MM.1S (cell line): Measurements from ENCODE around the gene NINJ2.

Experiments
- DNase-seq: peaks from one replicate; pipeline ENCODE4 v3.0.0-alpha.2; 2015
- H2AFZ ChIP-seq: fragments of 300-600 bp; sonication (generic); 2 replicates; pipeline ENCODE4 v1.6.0; 2016; ENCODE audit warnings: antibody characterized with exemption, low read length
- H3F3A ChIP-seq: fragments of 300-600 bp; sonication (generic); 2 replicates; pipeline ENCODE4 v1.6.1; 2016; ENCODE audit warnings: mild to moderate bottlenecking, antibody characterized with exemption, low read length, moderate library complexity, mixed read lengths; ENCODE audit not compliant: insufficient read depth
- H3K27ac ChIP-seq: fragments of 300-600 bp; sonication (generic); 2 replicates; pipeline ENCODE4 v1.5.1; 2016; ENCODE audit warnings: mild to moderate bottlenecking, low read length
- H3K27me3 ChIP-seq: fragments of 300-600 bp; sonication (generic); replicated peaks from 2 replicates; pipeline ENCODE4 v1.6.0; 2016; ENCODE audit warnings: low read length; ENCODE audit not compliant: insufficient read depth
- H3K36me3 ChIP-seq: fragments of 300-600 bp; sonication (generic); replicated peaks from 2 replicates; pipeline ENCODE4 v1.6.1; 2016; ENCODE audit warnings: mild to moderate bottlenecking, low read length, mixed read lengths; ENCODE audit not compliant: insufficient read depth
- H3K4me1 ChIP-seq: fragments of 300-600 bp; sonication (generic); 2 replicates; pipeline ENCODE4 v1.6.1; 2016; ENCODE audit warnings: low read length, mixed read lengths
- H3K4me2 ChIP-seq: fragments of 300-600 bp; sonication (generic); 2 replicates; pipeline ENCODE4 v1.6.0; 2016; ENCODE audit warnings: low read depth, low read length
- H3K4me3 ChIP-seq: fragments of 300-600 bp; sonication (generic); 2 replicates; pipeline ENCODE4 v1.5.1; 2016; ENCODE audit warnings: low read length, mixed read lengths
- H3K79me2 ChIP-seq: fragments of 300-600 bp; sonication (generic); 2 replicates; pipeline ENCODE4 v1.6.1; 2016; ENCODE audit warnings: mixed run types, low read length, mixed read lengths
- H3K9ac ChIP-seq: fragments of 300-600 bp; sonication (generic); 2 replicates; pipeline ENCODE4 v1.6.1; 2016; ENCODE audit warnings: low read length, mixed read lengths
- H3K9me2 ChIP-seq: fragments of 300-600 bp; sonication (generic); replicated peaks from 2 replicates; pipeline ENCODE4 v1.6.1; 2016; ENCODE audit warnings: mild to moderate bottlenecking, low read length, mixed read lengths; ENCODE audit not compliant: insufficient read depth
- H3K9me3 ChIP-seq: fragments of 300-600 bp; sonication (generic); replicated peaks from 2 replicates; pipeline ENCODE4 v1.6.1; 2016; ENCODE audit warnings: mild to moderate bottlenecking, low read length, mixed read lengths; ENCODE audit not compliant: insufficient read depth
- H4K20me1 ChIP-seq: fragments of 300-600 bp; sonication (generic); 2 replicates; pipeline ENCODE4 v1.6.1; 2016; ENCODE audit warnings: mild to moderate bottlenecking, low read length, moderate library complexity, mixed read lengths; ENCODE audit not compliant: insufficient read depth
- CTCF ChIP-seq: fragments of 300-600 bp; sonication (generic); IDR thresholded peaks from 2 replicates; pipeline ENCODE4 v1.5.1; 2016; ENCODE audit warnings: antibody characterized with exemption, low read length, mixed read lengths
- EZH2 ChIP-seq: fragments of 300-600 bp; sonication (generic); optimal IDR thresholded peaks from 2 replicates; pipeline ENCODE3; 2017; ENCODE audit warnings: low read depth, mild to moderate bottlenecking, antibody characterized with exemption, low read length, mixed read lengths
- EZH2phosphoT487 ChIP-seq: fragments of 300-600 bp; sonication (generic); IDR thresholded peaks from 2 replicates; pipeline ENCODE4 v1.6.1; 2018; ENCODE audit warnings: antibody characterized with exemption, low read length

Gene NINJ2

GRCh38 chr12:569091-569676 lies 94.1 kb downstream of the NINJ2 start:
- no peaks in the 10 kb centered on the region for H3F3A ChIP-seq
- H3K27ac ChIP-seq, result no peak overlapping the region
- H3K79me2 ChIP-seq, result no peaks in the 10 kb centered on the region
- H2AFZ ChIP-seq, result peak overlapping the region; percentile 82; the same call in 1 of the 2 replicates
- H4K20me1 ChIP-seq, result no peaks in the 10 kb centered on the region
- no peaks in the 10 kb centered on the region for H3K9me3 ChIP-seq
- no peaks in the 10 kb centered on the region for H3K9me2 ChIP-seq
- no peak overlapping the region for H3K9ac ChIP-seq
- peak overlapping the region; percentile 67 for H3K4me3 ChIP-seq
- no peaks in the 10 kb centered on the region for H3K4me1 ChIP-seq
- no peaks in the 10 kb centered on the region for H3K36me3 ChIP-seq
- TF ChIP-seq EZH2phosphoT487 (no peak), EZH2 (no peak), CTCF (no peak)
- no peak for DNase-seq
- peak overlapping the region; percentile 94 for H3K4me2 ChIP-seq
- no peaks in the 10 kb centered on the region for H3K27me3 ChIP-seq

- no peak overlapping the region for H2AFZ ChIP-seq
- H3K4me2 ChIP-seq, result no peak overlapping the region
Measured at GRCh38 chr12:568486-568885, 94.8 kb downstream of the NINJ2 start.

DNA sequence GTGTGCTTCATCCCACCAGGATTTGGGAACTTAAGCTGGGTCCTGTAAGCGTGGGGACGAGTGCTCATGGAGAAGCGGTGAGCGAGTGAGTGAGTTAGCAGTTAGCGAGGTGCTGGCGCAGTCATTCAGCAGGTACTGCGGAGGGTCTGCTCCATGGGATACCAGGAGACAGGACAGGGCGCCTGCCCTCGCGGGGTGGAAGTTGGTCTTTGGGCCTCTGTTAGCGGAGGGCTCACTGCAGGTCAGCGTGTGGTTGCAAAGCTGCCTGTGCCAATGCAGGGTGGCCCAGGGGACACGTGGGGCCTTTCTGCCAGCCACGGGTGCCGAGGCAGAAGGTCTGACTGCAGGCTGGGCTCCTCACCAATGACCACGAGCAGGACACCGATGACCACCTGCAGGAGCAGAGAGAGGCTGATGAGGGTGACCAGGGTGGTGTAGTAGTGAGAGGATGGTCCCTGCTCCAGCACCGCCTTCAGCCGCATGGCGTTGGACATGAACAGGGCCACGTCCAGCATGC lies 97.6 kb downstream of the NINJ2 start:
- no peak overlapping the region for H3K4me2 ChIP-seq
- no peak overlapping the region for H3K27ac ChIP-seq
- no peak overlapping the region for H3K9ac ChIP-seq
- TF ChIP-seq EZH2 (no peak), EZH2phosphoT487 (no peak), CTCF (no peak)
- H2AFZ ChIP-seq, result no peak overlapping the region
- no peak overlapping the region for H3K4me3 ChIP-seq
- H3K9me3 ChIP-seq, result no peaks in the 10 kb centered on the region
- H3K36me3 ChIP-seq, result no peaks in the 10 kb centered on the region
- H3K27me3 ChIP-seq, result no peaks in the 10 kb centered on the region
- no peaks in the 10 kb centered on the region for H3K79me2 ChIP-seq
- H3F3A ChIP-seq, result no peaks in the 10 kb centered on the region
- H3K9me2 ChIP-seq, result no peaks in the 10 kb centered on the region
- no peak for DNase-seq
- no peaks in the 10 kb centered on the region for H3K4me1 ChIP-seq
- H4K20me1 ChIP-seq, result no peaks in the 10 kb centered on the region

More at GRCh38 chr12:568486-568885, 94.8 kb downstream of the NINJ2 start:
- Histone ChIP-seq H3K36me3 (no peaks in the 10 kb centered on the region), H3F3A (no peaks in the 10 kb centered on the region), H3K4me1 (no peaks in the 10 kb centered on the region), H4K20me1 (no peaks in the 10 kb centered on the region), H3K9ac (no peak overlapping the region), H3K27me3 (no peaks in the 10 kb centered on the region), H3K9me3 (no peaks in the 10 kb centered on the region), H3K79me2 (no peaks in the 10 kb centered on the region), H3K27ac (no peak overlapping the region), H3K4me3 (no peak overlapping the region), H3K9me2 (no peaks in the 10 kb centered on the region)
- DNase-seq, result no peak
- TF ChIP-seq EZH2phosphoT487, result no peak

- Histone ChIP-seq H3K9ac (no peak overlapping the region), H3K79me2 (no peaks in the 10 kb centered on the region), H3K9me3 (no peaks in the 10 kb centered on the region), H3F3A (no peaks in the 10 kb centered on the region), H3K4me1 (no peaks in the 10 kb centered on the region), H3K27ac (no peak overlapping the region), H3K4me2 (no peak overlapping the region), H4K20me1 (no peaks in the 10 kb centered on the region), H3K4me3 (no peak overlapping the region), H3K9me2 (no peaks in the 10 kb centered on the region), H2AFZ (no peak overlapping the region), H3K36me3 (no peaks in the 10 kb centered on the region), H3K27me3 (0 out of 2 replicates have a peak, but pooled peaks cover 1% of the 10 kb centered on the region)
- DNase-seq, result no peak
- no peak for TF ChIP-seq CTCF
- no peak for TF ChIP-seq EZH2phosphoT487
- TF ChIP-seq EZH2, result no peak
Measured at GRCh38 chr12:565161-565560, 98.1 kb downstream of the NINJ2 start.
